Calu3 (cell line): ENCODE results near the gene RNF157. TPM values are rescaled to one million over a fixed set of nuclear protein-coding genes. Genes with fewer than 3 reads are reported as not detected.

Source experiments
- BruUV-seq: library from RNA; stranded (reverse); fragments of 400-500 nt; replicated peaks from 2 replicates; lab custom pipeline; 2021; lab: Mats Ljungman, UMichigan
- CTCF ChIA-PET: fragments of 300-600 bp; sonication (Branson Sonifier 250); formaldehyde crosslinking; loops from one replicate; lab custom pipeline; 2022; ENCODE audit warnings: antibody characterized with exemption; lab: Charles Lee
- DNase-seq: peaks from one replicate; pipeline ENCODE4 v3.0.0; 2022
- H3K27ac Mint-ChIP-seq: one replicate; pipeline ENCODE4 v1.8.0; 2022; ENCODE audit warnings: mixed read lengths; ENCODE audit not compliant: unreplicated experiment
- H3K27me3 Mint-ChIP-seq: one replicate; pipeline ENCODE4 v1.8.0; 2022; ENCODE audit warnings: mixed read lengths; ENCODE audit not compliant: unreplicated experiment
- H3K36me3 Mint-ChIP-seq: one replicate; pipeline ENCODE4 v1.8.0; 2022; ENCODE audit warnings: mild to moderate bottlenecking, moderate library complexity, mixed read lengths; ENCODE audit not compliant: insufficient read depth, unreplicated experiment
- H3K4me1 Mint-ChIP-seq: one replicate; pipeline ENCODE4 v1.8.0; 2022; ENCODE audit warnings: mild to moderate bottlenecking, low read depth, mixed read lengths; ENCODE audit not compliant: unreplicated experiment
- H3K4me3 Mint-ChIP-seq: one replicate; pipeline ENCODE4 v1.8.0; 2022; ENCODE audit warnings: mild to moderate bottlenecking, low read depth, moderate library complexity, mixed read lengths; ENCODE audit not compliant: unreplicated experiment
- H3K9me3 Mint-ChIP-seq: one replicate; pipeline ENCODE4 v1.8.0; 2022; ENCODE audit warnings: low read depth, mixed read lengths; ENCODE audit not compliant: unreplicated experiment
- CTCF ChIP-seq: fragments of 200-600 bp; IDR thresholded peaks from one replicate; pipeline ENCODE4 v1.8.0; 2022; ENCODE audit warnings: antibody characterized with exemption; ENCODE audit not compliant: unreplicated experiment
- intact Hi-C: fragments of 100-400 bp; cut with micrococcal nuclease; formaldehyde crosslinking; loops from one replicate; pipeline ENCODE4 v1.10.0; 2022; ENCODE audit not compliant: unreplicated experiment
- total RNA-seq: library from RNA; stranded (reverse); gene quantifications from 2 replicates; pipeline ENCODE4 v1.2.3, GENCODE V29; 2022

RNF157 gene
- total RNA-seq, 1 experiment from 2014 or later: 17.6 TPM

GRCh38 chr17:76193591-76193990, 46.7 kb downstream of the RNF157 start:
- intact Hi-C loops: no loop called here
- no peak for TF ChIP-seq CTCF
- no TSS peak for BruUV-seq
- Mint-ChIP-seq H3K36me3 (no peaks in the 10 kb centered on the region), H3K27ac (no peak overlapping the region), H3K4me1 (no peaks in the 10 kb centered on the region), H3K27me3 (no peaks in the 10 kb centered on the region), H3K9me3 (no peaks in the 10 kb centered on the region), H3K4me3 (no peak overlapping the region)
- CTCF ChIA-PET: no interaction called here
- DNase-seq: no peak

GRCh38 chr17:76191896-76192295, 48.4 kb downstream of the RNF157 start:
- Mint-ChIP-seq H3K27ac (no peak overlapping the region), H3K36me3 (no peaks in the 10 kb centered on the region), H3K4me3 (no peak overlapping the region), H3K9me3 (no peaks in the 10 kb centered on the region), H3K4me1 (no peaks in the 10 kb centered on the region), H3K27me3 (no peaks in the 10 kb centered on the region)
- intact Hi-C loops: no loop called here
- no peak for DNase-seq
- CTCF ChIA-PET: interaction anchor here (0.7 to 1.0 kb wide), 3 partner anchors 10 to 68 kb away, joined by 3 to 6 read pairs (median 3); no protein-coding TSS in a partner anchor
- TF ChIP-seq CTCF: no peak
- BruUV-seq: no TSS peak

GRCh38 chr17:76189741-76190140, 50.6 kb downstream of the RNF157 start:
- H3K4me3 Mint-ChIP-seq: no peak overlapping the region
- H3K4me1 Mint-ChIP-seq: no peaks in the 10 kb centered on the region
- no peak overlapping the region for H3K27ac Mint-ChIP-seq
- no peaks in the 10 kb centered on the region for H3K36me3 Mint-ChIP-seq
- no peak for TF ChIP-seq CTCF
- no peaks in the 10 kb centered on the region for H3K9me3 Mint-ChIP-seq
- BruUV-seq: no TSS peak
- intact Hi-C loops: no loop called here
- H3K27me3 Mint-ChIP-seq: no peaks in the 10 kb centered on the region
- no peak for DNase-seq
- CTCF ChIA-PET: interaction anchor here (0.6 kb wide), 1 partner anchor 57 kb away, joined by 5 read pairs; no protein-coding TSS in a partner anchor

GRCh38 chr17:76189247-76189646, 51.0 kb downstream of the RNF157 start:
- Mint-ChIP-seq H3K36me3 (no peaks in the 10 kb centered on the region), H3K4me3 (no peak overlapping the region), H3K9me3 (no peaks in the 10 kb centered on the region), H3K27me3 (no peaks in the 10 kb centered on the region), H3K27ac (no peak overlapping the region), H3K4me1 (no peaks in the 10 kb centered on the region)
- DNase-seq: no peak
- intact Hi-C loops: no loop called here
- no TSS peak for BruUV-seq
- CTCF ChIA-PET: no interaction called here
- TF ChIP-seq CTCF: no peak
